Effector CD8-positive, alpha-beta T cell (primary cell): ENCODE results near the gene CDH1.
"Not testable (repeated sequence)": the region's sequence is repeated elsewhere in the genome, so short reads cannot be mapped to it uniquely, and the experiment has no call there.

Source experiments
- DNase-seq: peaks from one replicate; lab custom pipeline; 2025; lab: John Stamatoyannopoulos, UW

CDH1 gene

DNA sequence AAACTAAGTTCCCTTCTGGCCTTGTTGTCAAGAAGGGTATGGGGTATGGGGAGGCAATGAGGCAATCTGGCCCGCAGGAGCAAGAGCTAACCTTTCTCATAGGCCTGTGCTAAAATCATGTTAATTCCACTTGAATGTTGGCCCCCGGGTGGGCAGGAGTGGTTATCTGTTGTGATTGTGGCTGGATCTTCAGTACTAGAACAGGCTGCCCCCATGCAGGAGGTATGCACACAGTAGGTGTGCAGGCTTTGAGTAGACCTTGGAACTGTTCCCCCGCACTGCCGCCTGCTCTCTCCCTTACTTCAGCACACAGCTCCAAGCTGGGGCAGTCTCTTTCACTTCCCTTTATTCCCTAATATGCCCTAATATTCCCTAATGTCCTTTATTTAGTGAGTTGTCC lies 53.9 kb downstream of the CDH1 start:
- DNase-seq = no peak

GRCh38 chr16:68792465-68793324 lies 55.6 kb downstream of the CDH1 start:
- no peak for DNase-seq

DNA sequence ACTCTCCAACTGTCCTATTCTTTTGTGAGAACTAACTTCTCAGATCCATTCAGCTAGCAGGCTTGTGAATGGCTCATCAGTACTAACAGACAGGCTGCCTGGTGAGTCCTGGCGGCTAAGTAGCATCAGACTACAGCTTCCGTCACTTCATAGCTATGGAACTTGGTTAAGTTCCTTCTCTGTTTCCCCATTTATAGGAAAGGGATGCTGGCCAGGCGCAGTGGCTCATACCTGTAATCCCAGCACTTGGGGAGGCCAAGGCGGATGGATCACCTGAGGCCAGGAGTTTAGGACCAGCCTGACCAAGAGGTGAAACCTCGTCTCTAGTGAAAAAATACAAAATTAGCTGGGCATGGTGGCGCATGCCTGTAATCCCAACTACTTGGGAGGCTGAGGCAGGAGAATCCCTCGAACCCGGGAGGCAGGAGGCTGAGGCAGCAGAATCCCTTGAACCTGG lies 56.3 kb downstream of the CDH1 start:
- DNase-seq = no peak

DNA sequence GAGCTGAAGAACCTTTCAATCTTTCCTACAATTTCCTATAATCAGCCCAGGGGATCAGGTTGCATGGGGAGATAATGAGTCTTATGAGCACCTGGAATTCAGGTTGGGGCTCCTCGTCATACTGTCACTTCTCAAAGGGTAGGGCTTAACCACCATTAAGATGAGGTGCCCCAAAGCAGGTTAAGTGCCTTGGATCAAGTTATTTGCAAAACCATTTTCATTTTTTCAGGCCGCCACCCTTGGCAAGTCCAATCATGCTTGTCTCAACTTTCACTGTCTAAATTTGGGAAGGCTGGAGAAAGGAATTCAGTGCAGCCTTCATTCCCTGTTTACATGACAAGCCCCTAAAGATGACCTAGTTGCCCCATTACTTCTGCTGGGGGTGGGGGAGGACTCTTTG lies 61.3 kb downstream of the CDH1 start:
- no peak for DNase-seq

GRCh38 chr16:68800257-68800875 lies 63.3 kb downstream of the CDH1 start:
- peak; percentile 1 for DNase-seq

GRCh38 chr16:68802190-68802589 lies 65.1 kb downstream of the CDH1 start:
- DNase-seq = no peak

- no peak for DNase-seq
Measured at GRCh38 chr16:68806422-68806821, 69.3 kb downstream of the CDH1 start.

GRCh38 chr16:68806981-68807380 lies 69.9 kb downstream of the CDH1 start:
- DNase-seq = no peak

GRCh38 chr16:68814516-68814915 lies 77.4 kb downstream of the CDH1 start:
- no peak for DNase-seq

- no peak for DNase-seq
Measured at GRCh38 chr16:68823401-68824135, 86.5 kb downstream of the CDH1 start.

- DNase-seq = no peak
Measured at GRCh38 chr16:68825427-68825826, 88.3 kb downstream of the CDH1 start.

GRCh38 chr16:68826652-68827051 lies 89.6 kb downstream of the CDH1 start:
- no peak for DNase-seq

DNA sequence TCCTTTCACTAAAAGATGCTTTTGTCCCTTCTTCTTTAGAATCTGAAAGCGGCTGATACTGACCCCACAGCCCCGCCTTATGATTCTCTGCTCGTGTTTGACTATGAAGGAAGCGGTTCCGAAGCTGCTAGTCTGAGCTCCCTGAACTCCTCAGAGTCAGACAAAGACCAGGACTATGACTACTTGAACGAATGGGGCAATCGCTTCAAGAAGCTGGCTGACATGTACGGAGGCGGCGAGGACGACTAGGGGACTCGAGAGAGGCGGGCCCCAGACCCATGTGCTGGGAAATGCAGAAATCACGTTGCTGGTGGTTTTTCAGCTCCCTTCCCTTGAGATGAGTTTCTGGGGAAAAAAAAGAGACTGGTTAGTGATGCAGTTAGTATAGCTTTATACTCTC lies 96.2 kb downstream of the CDH1 start:
- no peak for DNase-seq

GRCh38 chr16:68834550-68834949 lies 97.5 kb downstream of the CDH1 start:
- no peak for DNase-seq

DNA sequence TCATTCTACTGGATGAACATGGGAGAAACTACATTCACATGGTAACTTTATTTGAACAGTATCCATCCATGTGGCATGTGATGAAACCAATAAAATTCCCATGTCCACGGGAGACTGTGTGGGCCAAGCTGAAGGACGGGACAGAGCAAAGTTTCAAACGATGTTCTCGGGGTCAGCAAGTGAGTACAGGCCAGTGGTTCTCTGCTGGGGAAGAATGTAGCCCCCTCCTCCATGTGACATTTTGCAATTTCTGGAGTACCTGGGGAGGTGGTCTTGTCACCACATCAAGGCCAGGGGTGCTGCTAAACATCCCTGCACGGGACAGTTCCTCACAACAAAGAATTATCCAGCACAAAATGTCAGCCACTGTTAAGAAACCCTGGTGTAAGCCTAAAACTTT lies 98.9 kb downstream of the CDH1 start:
- no peak for DNase-seq

DNA sequence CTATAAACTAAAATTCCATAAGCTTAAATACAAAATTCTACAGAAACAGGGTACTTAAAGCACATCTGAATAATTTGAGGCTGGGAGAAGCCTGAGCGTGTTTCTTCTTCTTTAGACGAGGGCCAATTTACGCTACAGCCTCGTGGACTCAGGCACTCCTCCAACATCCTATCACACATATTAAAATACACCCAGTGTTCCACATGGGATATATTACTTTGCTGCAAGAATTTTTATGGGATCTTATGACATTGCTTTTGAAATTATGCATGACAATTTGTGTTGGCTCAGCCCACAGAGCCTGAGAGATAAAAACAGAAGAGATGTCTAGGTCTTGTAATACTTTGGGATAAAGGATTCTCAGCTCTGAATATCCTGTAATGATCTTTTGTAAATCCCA lies 102.7 kb downstream of the CDH1 start:
- no peak for DNase-seq

- DNase-seq = not testable (repeated sequence)
Measured at GRCh38 chr16:68842964-68843481, 105.9 kb downstream of the CDH1 start.

DNA sequence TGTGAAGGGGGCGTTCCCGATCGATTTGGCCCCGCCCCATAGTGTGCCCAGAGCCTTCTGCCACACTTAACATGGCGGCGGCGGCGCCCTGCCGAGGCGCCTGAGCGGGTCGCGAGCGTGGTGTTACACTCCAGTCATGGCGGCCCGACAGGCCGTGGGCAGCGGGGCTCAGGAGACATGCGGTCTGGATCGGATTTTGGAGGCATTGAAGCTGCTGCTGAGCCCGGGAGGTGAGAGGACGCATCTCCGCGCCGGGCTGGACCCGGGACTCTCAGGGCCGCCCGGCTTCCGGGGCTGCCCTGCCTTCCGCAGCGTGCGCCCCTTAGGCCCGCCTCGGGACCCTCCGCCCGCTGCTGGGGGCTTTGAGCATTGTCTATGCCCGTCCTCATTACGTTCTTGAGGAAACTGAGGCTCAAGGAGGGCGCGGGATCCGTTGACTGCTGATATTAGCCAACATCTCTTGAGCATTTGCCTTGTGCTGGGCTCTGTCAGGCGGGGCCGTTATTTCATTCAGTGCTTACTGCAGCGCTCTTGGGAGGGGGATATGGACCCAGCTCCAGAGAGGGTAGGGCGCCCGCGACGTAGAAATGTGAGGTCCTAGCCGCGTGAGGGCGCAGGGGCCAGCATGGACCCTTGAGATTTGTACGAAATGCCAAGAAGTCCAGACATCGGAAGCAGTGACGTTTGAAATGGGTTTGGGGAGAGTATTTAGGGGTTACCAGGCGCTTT lies 106.6 kb downstream of the CDH1 start, which contains the start of gene TANGO6:
Gene TANGO6, plus strand, starts transcription at position 50 of the 729 bp plus-strand sequence. Its CDS starts 87 bp downstream, at position 137.
- DNase-seq = peak; percentile 87

DNA sequence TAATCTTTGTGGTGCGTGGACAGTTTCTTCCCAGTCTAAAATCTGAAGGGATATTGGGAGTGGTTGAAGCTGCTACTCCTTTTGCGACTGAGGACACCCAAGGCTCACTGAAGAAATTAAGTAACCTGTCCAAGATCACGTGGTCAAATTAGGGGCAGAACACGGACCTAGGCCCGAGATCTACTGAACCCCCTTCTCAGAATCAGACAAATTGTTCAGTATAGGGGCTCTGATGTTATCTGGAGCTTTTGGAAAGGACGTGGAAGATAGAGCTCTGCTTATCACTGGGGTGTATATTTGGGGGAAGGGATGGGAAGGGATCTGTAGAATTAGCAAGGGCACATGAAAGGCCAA lies 107.1 kb downstream of the CDH1 start:
- DNase-seq = no peak

GRCh38 chr16:68848786-68849185 lies 111.7 kb downstream of the CDH1 start:
- DNase-seq = no peak

DNA sequence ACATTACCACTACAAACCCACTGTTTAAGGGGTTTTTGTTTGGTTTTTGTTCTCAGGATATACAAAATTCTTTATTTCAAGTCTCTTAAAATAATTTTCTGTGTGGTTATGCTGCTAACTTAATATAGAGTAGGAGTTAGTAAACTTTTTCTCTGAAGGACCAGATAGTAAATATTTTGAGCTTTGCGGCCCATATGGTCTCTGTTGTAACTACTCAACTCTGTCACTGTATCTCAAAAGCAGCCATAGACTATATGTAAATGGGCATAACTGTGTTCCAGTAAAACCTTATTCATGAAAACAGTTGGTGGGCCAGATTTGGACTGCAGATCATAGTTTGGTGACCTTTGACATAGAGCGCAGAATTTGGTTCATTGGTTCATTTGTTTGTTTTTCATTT lies 113.4 kb downstream of the CDH1 start:
- DNase-seq = no peak

- no peak for DNase-seq
Measured at GRCh38 chr16:68851601-68852000, 114.5 kb downstream of the CDH1 start.
